ENCODE data around the gene FAM240A.

Gene FAM240A

GRCh38 chr3:46579756-46580286 is 32.5 kb upstream of the FAM240A start:
- H3K27ac ChIP-seq (ENCODE audit: poor library complexity, severe bottlenecking) = no peak overlapping the region
- ATAC-seq (ENCODE audit: low read depth) = no peak

GRCh38 chr3:46580675-46581074 is 31.6 kb upstream of the FAM240A start:
- no peaks in the 10 kb centered on the region for H3K9me3 ChIP-seq (ENCODE audit: severe bottlenecking)
- H3K27ac ChIP-seq (ENCODE audit: poor library complexity, severe bottlenecking) = no peak overlapping the region
- DNase-seq (ENCODE audit: low spot score) (no peak), ATAC-seq (ENCODE audit: low read depth) (no peak)
- TF ChIP-seq CTCF (IDR thresholded peaks at IDR 0.05; ENCODE audit: poor library complexity, severe bottlenecking) = no peak
- H3K4me1 ChIP-seq (ENCODE audit: insufficient read depth, poor library complexity, severe bottlenecking) = no peaks in the 10 kb centered on the region
- H3K4me3 ChIP-seq (ENCODE audit: severe bottlenecking) = no peak overlapping the region
- H3K36me3 ChIP-seq (ENCODE audit: low read depth) = no peaks in the 10 kb centered on the region
- no peaks in the 10 kb centered on the region for H3K27me3 ChIP-seq (ENCODE audit: insufficient read depth, poor library complexity, severe bottlenecking)

More at GRCh38 chr3:46579756-46580286, 32.5 kb upstream of the FAM240A start:
- Histone ChIP-seq H3K27me3 (ENCODE audit: insufficient read depth, poor library complexity, severe bottlenecking) (no peaks in the 10 kb centered on the region), H3K9me3 (ENCODE audit: severe bottlenecking) (no peaks in the 10 kb centered on the region), H3K4me1 (ENCODE audit: insufficient read depth, poor library complexity, severe bottlenecking) (no peaks in the 10 kb centered on the region), H3K4me3 (ENCODE audit: severe bottlenecking) (no peak overlapping the region), H3K36me3 (ENCODE audit: low read depth) (no peaks in the 10 kb centered on the region)
- no peak for TF ChIP-seq CTCF (IDR thresholded peaks at IDR 0.05; ENCODE audit: poor library complexity, severe bottlenecking)
- DNase-seq (ENCODE audit: low spot score) = no peak

GRCh38 chr3:46584598-46585467 is 27.5 kb upstream of the FAM240A start:
- Histone ChIP-seq H3K4me3 (ENCODE audit: severe bottlenecking) (no peak overlapping the region), H3K4me1 (ENCODE audit: insufficient read depth, poor library complexity, severe bottlenecking) (no peaks in the 10 kb centered on the region), H3K27me3 (ENCODE audit: insufficient read depth, poor library complexity, severe bottlenecking) (no peaks in the 10 kb centered on the region), H3K27ac (ENCODE audit: poor library complexity, severe bottlenecking) (no peak overlapping the region), H3K36me3 (ENCODE audit: low read depth) (no peaks in the 10 kb centered on the region), H3K9me3 (ENCODE audit: severe bottlenecking) (no peaks in the 10 kb centered on the region)
- DNase-seq (ENCODE audit: low spot score) = no peak
- no peak for TF ChIP-seq CTCF (IDR thresholded peaks at IDR 0.05; ENCODE audit: poor library complexity, severe bottlenecking)
- no peak for ATAC-seq (ENCODE audit: low read depth)

- Histone ChIP-seq H3K9me3 (ENCODE audit: severe bottlenecking) (no peaks in the 10 kb centered on the region), H3K4me1 (ENCODE audit: insufficient read depth, poor library complexity, severe bottlenecking) (no peaks in the 10 kb centered on the region), H3K4me3 (ENCODE audit: severe bottlenecking) (no peak overlapping the region), H3K36me3 (ENCODE audit: low read depth) (no peaks in the 10 kb centered on the region), H3K27me3 (ENCODE audit: insufficient read depth, poor library complexity, severe bottlenecking) (no peaks in the 10 kb centered on the region), H3K27ac (ENCODE audit: poor library complexity, severe bottlenecking) (no peak overlapping the region)
- TF ChIP-seq CTCF (IDR thresholded peaks at IDR 0.05; ENCODE audit: poor library complexity, severe bottlenecking) = no peak
- no peak for ATAC-seq (ENCODE audit: low read depth)
- no peak for DNase-seq (ENCODE audit: low spot score)
Measured at GRCh38 chr3:46585799-46586693, 26.3 kb upstream of the FAM240A start.

Measured in RWPE2 (cell line).